HepG2 (cell line): ENCODE data around the gene MDH1B.

Experiments
- GLI4 ChIP-seq: sonication (generic); formaldehyde crosslinking; IDR thresholded peaks from 2 replicates; pipeline ENCODE4 v1.5.1; 2020; ENCODE audit warnings: missing genetic modification reagents, mild to moderate bottlenecking, moderate library complexity, borderline replicate concordance
- GPN1 ChIP-seq: sonication (generic); formaldehyde crosslinking; IDR thresholded peaks from 2 replicates; pipeline ENCODE4 v1.5.1; 2020; ENCODE audit warnings: missing genetic modification reagents, borderline replicate concordance
- NFIC ChIP-seq: IDR thresholded peaks from 2 replicates; pipeline ENCODE4 v1.6.1; 2012; ENCODE audit warnings: mild to moderate bottlenecking, low read length, inconsistent platforms
- RBFOX2 ChIP-seq: fragments of 200-400 bp; formaldehyde crosslinking; IDR thresholded peaks from 2 replicates; pipeline ENCODE4 v1.6.1; 2017; ENCODE audit warnings: low read depth, mild to moderate bottlenecking, low read length
- RELA ChIP-seq: sonication (generic); formaldehyde crosslinking; IDR thresholded peaks from 2 replicates; pipeline ENCODE4 v1.4.0; 2020; ENCODE audit warnings: missing genetic modification reagents
- ZBTB8A ChIP-seq: sonication (generic); formaldehyde crosslinking; IDR thresholded peaks from 2 replicates; pipeline ENCODE4 v1.4.0; 2020; ENCODE audit warnings: mild to moderate bottlenecking, low read depth, missing genetic modification reagents, borderline replicate concordance
- ZNF577 ChIP-seq: sonication (generic); formaldehyde crosslinking; IDR thresholded peaks from 2 replicates; pipeline ENCODE4 v1.4.0; 2020; ENCODE audit warnings: mild to moderate bottlenecking, low read depth, missing genetic modification reagents, borderline replicate concordance
- ZNF709 ChIP-seq: sonication (generic); formaldehyde crosslinking; IDR thresholded peaks from 2 replicates; pipeline ENCODE4 v1.5.0; 2020; ENCODE audit warnings: mild to moderate bottlenecking, missing genetic modification reagents
- TF ChIP-seq, protein P1 (sequence below): sonication (generic); formaldehyde crosslinking; IDR thresholded peaks from 2 replicates; pipeline ENCODE4 v1.5.0; 2020; ENCODE audit warnings: mild to moderate bottlenecking, missing genetic modification reagents, moderate library complexity
- TF ChIP-seq, protein P2 (sequence below): IDR thresholded peaks from 2 replicates; pipeline ENCODE4 v1.6.1; 2016; ENCODE audit warnings: low read depth, control low read depth
- TF ChIP-seq, protein P3 (sequence below): sonication (generic); formaldehyde crosslinking; IDR thresholded peaks from 2 replicates; pipeline ENCODE4 v1.8.0; 2022; ENCODE audit warnings: missing genetic modification reagents, mild to moderate bottlenecking, moderate library complexity, borderline replicate concordance

DNA sequence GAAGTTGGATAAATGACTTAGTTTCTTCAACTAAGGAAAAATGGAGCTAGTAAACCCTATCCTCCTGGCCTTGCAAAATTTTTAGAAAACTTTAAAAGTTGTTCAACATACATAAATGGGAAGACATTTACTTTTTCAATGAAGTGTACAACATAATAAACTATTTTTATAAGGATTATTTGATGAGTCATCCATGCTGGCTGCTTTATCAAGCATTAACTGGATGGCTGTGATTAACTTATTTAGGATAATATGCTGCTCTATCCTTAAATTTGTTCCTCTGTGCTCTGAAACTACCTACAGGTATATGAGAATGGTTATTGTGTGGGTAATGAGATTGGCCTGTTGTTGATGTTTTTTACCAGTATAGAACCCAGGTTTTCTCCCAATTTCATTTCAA, 68.2 kb downstream of the MDH1B start:
- TF ChIP-seq GLI4 (CRISPR knock-in tag) = no peak
- TF ChIP-seq, protein P1, sequence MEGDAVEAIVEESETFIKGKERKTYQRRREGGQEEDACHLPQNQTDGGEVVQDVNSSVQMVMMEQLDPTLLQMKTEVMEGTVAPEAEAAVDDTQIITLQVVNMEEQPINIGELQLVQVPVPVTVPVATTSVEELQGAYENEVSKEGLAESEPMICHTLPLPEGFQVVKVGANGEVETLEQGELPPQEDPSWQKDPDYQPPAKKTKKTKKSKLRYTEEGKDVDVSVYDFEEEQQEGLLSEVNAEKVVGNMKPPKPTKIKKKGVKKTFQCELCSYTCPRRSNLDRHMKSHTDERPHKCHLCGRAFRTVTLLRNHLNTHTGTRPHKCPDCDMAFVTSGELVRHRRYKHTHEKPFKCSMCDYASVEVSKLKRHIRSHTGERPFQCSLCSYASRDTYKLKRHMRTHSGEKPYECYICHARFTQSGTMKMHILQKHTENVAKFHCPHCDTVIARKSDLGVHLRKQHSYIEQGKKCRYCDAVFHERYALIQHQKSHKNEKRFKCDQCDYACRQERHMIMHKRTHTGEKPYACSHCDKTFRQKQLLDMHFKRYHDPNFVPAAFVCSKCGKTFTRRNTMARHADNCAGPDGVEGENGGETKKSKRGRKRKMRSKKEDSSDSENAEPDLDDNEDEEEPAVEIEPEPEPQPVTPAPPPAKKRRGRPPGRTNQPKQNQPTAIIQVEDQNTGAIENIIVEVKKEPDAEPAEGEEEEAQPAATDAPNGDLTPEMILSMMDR = no peak
- no peak for TF ChIP-seq ZNF577 (CRISPR knock-in tag)
- no peak for TF ChIP-seq NFIC
- TF ChIP-seq RELA = no peak
- no peak for TF ChIP-seq RBFOX2
- no peak for TF ChIP-seq GPN1 (CRISPR knock-in tag)
- no peak for TF ChIP-seq ZNF709
- TF ChIP-seq, protein P2, sequence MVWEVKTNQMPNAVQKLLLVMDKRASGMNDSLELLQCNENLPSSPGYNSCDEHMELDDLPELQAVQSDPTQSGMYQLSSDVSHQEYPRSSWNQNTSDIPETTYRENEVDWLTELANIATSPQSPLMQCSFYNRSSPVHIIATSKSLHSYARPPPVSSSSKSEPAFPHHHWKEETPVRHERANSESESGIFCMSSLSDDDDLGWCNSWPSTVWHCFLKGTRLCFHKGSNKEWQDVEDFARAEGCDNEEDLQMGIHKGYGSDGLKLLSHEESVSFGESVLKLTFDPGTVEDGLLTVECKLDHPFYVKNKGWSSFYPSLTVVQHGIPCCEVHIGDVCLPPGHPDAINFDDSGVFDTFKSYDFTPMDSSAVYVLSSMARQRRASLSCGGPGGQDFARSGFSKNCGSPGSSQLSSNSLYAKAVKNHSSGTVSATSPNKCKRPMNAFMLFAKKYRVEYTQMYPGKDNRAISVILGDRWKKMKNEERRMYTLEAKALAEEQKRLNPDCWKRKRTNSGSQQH (CRISPR knock-in tag) = no peak
- TF ChIP-seq, protein P3, sequence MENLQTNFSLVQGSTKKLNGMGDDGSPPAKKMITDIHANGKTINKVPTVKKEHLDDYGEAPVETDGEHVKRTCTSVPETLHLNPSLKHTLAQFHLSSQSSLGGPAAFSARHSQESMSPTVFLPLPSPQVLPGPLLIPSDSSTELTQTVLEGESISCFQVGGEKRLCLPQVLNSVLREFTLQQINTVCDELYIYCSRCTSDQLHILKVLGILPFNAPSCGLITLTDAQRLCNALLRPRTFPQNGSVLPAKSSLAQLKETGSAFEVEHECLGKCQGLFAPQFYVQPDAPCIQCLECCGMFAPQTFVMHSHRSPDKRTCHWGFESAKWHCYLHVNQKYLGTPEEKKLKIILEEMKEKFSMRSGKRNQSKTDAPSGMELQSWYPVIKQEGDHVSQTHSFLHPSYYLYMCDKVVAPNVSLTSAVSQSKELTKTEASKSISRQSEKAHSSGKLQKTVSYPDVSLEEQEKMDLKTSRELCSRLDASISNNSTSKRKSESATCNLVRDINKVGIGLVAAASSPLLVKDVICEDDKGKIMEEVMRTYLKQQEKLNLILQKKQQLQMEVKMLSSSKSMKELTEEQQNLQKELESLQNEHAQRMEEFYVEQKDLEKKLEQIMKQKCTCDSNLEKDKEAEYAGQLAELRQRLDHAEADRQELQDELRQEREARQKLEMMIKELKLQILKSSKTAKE (CRISPR knock-in tag) = no peak
- TF ChIP-seq ZBTB8A (CRISPR knock-in tag) = no peak
